ENCODE data around the gene IL17C.
A peak's percentile ranks its signal among the peaks of the same experiment; 100 is the strongest.
"Not testable (repeated sequence)": the region's sequence is repeated elsewhere in the genome, so short reads cannot be mapped to it uniquely, and the experiment has no call there.

IL17C gene

DNA sequence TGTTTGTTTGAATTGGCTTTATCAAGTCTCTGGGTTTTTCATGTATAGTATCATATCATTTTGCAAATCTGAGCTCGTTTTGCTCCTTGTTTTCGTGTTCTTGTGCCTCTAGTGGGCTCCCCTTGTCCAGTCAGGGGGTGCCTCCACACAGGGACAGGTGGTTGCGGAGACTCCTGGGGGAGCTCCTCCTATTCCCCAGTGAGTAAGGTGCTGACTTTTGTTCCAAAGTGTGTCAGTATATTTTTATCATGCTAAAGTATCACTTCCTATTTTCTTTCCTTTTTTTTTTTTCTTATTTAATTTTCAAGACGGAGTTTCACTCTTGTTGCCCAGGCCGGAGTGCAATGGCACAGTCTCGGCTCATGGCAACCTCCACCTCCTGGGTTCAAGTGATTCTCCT, 30.3 kb upstream of the IL17C start:
- TF ChIP-seq, protein P1, sequence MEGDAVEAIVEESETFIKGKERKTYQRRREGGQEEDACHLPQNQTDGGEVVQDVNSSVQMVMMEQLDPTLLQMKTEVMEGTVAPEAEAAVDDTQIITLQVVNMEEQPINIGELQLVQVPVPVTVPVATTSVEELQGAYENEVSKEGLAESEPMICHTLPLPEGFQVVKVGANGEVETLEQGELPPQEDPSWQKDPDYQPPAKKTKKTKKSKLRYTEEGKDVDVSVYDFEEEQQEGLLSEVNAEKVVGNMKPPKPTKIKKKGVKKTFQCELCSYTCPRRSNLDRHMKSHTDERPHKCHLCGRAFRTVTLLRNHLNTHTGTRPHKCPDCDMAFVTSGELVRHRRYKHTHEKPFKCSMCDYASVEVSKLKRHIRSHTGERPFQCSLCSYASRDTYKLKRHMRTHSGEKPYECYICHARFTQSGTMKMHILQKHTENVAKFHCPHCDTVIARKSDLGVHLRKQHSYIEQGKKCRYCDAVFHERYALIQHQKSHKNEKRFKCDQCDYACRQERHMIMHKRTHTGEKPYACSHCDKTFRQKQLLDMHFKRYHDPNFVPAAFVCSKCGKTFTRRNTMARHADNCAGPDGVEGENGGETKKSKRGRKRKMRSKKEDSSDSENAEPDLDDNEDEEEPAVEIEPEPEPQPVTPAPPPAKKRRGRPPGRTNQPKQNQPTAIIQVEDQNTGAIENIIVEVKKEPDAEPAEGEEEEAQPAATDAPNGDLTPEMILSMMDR (IDR thresholded peaks at IDR 0.05; ENCODE audit: borderline replicate concordance, insufficient read depth, low read depth, low read length) = no peak

DNA sequence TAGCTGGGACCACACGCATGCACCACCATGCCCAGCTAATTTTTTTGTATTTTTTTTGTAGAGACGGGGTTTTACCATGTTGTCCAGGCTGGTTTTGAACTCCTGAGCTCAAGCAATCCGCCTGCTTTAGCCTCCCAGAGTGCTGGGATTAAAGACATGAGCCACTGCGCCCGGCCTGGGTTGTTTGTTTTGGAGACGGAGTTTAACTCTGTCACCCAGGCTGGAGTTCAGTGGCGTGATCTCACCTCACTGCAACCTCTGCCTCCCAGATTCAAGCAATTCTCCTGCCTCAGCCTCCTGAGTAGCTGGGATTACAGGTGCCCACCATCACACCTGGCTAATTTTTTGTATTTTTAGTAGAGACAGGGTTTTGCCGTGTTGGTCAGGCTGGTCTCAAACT, 28.9 kb upstream of the IL17C start:
- H3K4me3 ChIP-seq (ENCODE audit: low read depth, low read length) = not testable (repeated sequence)

More for the DNA sequence above, 30.3 kb upstream of the IL17C start:
- H3K4me3 ChIP-seq (ENCODE audit: low read depth, low read length) = no peak overlapping the region

DNA sequence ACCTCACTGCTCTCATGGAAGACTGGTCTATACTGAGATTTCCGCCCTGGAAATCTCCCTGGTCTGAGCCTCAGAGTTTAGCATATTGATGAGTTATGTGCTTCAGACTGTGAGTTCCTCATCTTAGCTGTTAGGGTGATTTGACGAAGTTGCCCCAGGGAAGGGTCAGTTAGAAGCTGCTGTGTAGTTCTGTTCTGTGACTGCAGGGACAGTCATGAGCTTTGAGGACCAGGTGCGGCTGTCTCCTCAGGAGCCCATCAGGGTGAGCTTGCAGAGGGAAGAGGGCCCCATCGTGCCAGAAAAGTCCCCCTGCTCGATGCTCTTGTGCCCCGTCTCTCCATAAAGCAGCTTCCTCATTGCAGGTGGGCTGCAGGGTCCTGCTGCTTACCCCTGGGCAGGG, 28.3 kb upstream of the IL17C start:
- TF ChIP-seq, protein P1 (IDR thresholded peaks at IDR 0.05; ENCODE audit: borderline replicate concordance, insufficient read depth, low read depth, low read length) = 0 out of 2 replicates have a peak, but pooled peaks have one; percentile 8
- no peak overlapping the region for H3K4me3 ChIP-seq (ENCODE audit: low read depth, low read length)

DNA sequence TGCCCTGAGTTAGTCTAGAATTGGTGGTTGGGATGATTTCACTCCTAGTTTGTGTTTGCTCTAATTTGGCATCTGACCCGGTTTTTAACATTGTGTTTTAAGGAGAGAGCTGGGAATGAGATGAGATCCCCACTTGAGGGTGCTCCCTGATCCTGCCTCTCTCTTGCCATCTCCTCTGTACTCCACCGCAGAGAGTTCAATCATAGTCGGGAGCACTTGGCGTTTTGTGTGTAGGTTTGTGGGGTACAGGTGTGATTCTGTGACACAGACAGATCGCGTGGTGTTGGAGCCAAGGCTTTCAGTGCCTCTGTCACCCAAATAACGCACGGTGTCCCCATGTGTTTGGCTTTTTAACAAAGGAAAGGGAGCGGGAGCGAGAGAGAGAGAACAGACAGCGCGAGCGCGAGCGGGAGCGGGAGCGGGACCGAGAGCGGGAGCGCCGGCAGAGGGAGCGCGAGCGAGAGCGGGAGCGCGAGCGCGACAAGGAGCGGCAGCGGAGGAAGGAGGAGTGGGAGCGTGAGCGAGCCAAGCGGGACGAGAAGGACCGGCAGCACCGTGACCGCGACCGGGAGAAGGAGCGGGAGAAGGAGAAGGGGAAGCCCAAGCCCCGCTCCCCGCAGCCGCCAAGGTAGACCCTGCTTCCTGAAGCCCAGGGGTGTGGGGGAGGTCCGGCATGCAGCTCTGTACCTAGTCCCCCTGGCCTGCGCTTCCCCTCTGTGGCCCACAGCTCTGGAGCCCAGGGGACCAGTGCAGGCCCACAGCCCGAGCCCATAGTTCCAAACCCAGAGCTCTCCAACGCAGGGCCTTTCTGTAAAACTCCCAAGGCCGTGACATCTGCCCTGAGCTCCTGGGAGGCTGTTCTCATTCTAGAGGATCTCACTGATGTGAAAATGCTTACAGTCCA, 27.2 kb upstream of the IL17C start:
- no peak overlapping the region for H3K4me3 ChIP-seq (ENCODE audit: low read depth, low read length)
- TF ChIP-seq, protein P1 (IDR thresholded peaks at IDR 0.05; ENCODE audit: borderline replicate concordance, insufficient read depth, low read depth, low read length) = no peak

DNA sequence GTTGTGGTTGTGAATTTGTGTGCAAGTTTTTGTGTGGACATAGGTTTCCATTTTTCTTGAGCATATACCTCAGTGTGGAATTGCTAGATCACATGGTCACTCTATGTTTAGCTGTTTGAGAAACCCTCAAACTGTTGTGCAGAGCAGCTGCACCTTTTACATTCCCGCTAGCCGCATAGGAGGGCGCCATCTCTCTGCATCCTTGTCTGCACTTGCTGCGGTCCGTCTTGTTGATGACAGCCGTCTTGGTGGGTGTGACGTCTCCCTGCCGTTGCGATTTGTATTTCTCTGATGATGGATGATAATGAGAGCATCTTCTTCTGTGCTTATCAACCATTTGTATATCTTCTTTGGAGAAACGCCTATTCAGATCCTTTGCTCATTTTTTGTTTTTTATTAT, 25.1 kb upstream of the IL17C start:
- no peak overlapping the region for H3K4me3 ChIP-seq (ENCODE audit: low read depth, low read length)
- TF ChIP-seq, protein P1 (IDR thresholded peaks at IDR 0.05; ENCODE audit: borderline replicate concordance, insufficient read depth, low read depth, low read length) = no peak

DNA sequence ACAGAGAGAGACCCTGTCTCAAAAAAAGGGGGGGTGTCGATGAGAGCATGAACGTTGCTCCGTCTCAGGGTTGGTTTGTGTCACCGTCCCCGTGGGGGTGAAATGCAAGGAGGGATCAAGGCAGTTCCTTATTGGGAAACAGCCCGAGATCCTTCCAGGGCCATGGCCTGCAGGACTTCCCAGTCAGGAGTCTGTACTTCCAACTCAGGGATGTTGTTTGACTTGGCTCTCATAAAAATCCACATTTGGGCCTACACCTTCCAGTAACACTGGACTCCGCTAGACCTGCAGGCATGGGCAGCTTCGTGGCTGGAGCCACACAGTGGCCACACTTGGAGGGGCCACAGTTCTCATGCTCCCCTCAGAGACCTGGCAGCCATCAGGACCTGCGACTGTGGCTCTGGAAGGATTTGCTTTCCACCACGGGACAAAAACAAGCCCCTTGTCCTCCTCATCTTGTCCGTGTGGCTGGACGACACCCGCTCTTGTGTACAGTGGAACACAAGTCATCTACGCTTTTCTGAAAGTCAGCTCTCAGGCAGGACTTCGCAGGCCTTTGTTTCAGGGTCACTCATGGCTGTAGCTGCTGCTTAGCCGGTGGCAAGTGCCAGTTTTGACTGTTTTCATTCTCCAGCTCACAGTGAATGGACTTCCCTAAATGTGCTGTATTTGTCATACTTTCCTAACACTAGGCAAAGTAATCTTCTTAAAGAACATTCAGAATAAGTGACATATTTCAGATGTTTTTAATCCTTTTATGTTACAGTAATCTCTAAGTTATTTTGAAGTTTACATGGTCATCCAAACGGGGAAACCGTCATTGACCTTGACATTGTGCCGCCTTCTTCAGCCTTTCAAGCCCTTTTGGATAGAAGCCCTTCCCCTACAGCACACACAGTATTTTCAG, 24.2 kb upstream of the IL17C start:
- no peak overlapping the region for H3K4me3 ChIP-seq (ENCODE audit: low read depth, low read length)
- TF ChIP-seq, protein P1 (IDR thresholded peaks at IDR 0.05; ENCODE audit: borderline replicate concordance, insufficient read depth, low read depth, low read length) = no peak

DNA sequence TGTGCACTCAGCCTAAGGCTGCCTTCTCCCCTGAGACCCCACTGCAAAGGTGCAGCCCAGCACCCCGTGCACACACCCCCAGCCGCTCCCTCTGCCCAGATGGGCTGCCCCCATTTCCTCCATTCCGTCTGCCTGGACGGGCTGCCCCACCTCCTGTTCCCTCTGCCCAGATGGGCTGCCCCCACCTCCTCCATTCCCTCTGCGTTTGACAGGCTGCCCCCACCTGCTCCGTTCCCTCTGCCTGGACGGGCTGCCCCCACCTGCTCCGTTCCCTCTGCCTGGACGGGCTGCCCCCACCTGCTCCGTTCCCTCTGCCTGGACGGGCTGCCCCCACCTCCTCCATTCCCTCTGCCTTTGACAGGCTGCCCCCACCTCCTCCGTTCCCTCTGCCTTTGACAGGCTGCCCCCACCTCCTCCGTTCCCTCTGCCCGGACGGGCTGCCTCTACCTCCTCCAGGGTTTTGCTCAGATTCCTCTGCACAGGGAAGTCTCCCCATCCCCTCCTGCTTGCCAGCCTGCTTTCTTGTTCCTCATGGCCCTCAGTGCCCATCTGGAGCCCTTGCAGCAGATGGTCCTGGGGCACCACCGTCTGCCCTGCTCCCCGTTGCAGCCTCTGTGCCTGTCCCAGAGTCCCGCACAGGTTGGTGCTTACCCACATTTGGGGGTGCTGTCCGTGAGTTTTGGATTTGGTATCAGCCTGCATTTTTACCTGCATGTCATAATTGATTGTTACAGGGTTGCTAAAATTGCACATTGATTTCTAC, 23.4 kb upstream of the IL17C start:
- TF ChIP-seq, protein P1 (IDR thresholded peaks at IDR 0.05; ENCODE audit: borderline replicate concordance, insufficient read depth, low read depth, low read length) = no peak
- H3K4me3 ChIP-seq (ENCODE audit: low read depth, low read length) = no peak overlapping the region

All from GM12875 (cell line).